ENCODE results near the gene SLC51A.
A peak's percentile ranks its signal among the peaks of the same experiment; 100 is the strongest.

DNA sequence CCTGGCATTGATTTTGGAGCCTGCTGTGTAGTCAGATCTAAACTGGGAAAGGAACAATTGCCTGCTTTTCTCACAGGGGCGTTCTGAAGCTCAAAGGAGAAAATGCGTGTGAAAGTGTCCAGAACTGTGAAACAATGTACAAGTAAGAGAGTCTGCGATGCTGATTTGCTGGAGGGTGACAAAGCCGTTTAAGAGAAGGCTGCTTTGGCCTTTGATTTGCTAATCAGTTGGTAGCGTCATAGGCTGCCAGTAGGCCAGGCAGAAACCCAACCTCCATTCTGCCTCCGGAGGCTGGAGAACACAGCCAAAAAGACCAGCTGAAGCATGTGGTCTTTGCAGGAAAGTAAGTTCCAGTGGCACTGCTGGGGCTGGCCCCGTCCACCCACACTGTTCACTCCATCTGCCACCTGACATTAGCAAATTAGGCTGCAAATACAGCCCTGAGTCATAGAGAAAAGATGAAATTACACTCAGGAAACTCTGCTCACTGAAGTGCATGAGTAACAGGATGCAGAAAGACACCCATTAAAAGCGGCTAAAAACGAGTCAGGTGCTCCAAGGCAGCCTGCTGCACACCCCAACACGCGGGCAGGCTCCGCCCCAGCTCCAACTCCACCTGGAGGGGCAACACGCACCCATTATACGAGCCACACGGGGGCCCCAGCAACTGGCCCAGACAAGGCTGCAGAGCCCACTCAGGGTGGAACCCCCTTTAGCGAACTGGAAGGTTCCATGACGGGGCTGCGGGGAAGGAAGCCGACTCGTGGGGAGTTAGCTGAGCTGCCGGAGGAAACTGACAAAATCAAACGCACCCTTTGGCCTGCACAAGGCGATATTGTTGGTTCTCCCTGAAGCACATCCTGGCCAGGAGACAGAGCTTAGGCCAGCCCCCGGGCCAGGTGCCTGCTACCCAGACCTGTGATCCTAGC, 36.7 kb upstream of the SLC51A start:
- TF ChIP-seq POLR2A (IDR thresholded peaks at IDR 0.05): peak in 1 of 4 donors; percentile 51
- TF ChIP-seq, protein P1, sequence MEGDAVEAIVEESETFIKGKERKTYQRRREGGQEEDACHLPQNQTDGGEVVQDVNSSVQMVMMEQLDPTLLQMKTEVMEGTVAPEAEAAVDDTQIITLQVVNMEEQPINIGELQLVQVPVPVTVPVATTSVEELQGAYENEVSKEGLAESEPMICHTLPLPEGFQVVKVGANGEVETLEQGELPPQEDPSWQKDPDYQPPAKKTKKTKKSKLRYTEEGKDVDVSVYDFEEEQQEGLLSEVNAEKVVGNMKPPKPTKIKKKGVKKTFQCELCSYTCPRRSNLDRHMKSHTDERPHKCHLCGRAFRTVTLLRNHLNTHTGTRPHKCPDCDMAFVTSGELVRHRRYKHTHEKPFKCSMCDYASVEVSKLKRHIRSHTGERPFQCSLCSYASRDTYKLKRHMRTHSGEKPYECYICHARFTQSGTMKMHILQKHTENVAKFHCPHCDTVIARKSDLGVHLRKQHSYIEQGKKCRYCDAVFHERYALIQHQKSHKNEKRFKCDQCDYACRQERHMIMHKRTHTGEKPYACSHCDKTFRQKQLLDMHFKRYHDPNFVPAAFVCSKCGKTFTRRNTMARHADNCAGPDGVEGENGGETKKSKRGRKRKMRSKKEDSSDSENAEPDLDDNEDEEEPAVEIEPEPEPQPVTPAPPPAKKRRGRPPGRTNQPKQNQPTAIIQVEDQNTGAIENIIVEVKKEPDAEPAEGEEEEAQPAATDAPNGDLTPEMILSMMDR (IDR thresholded peaks at IDR 0.05): peak in 1 of 6 experiments; percentile 9
